Uterus (tissue), 4 donors: ENCODE data around the gene TMEM205. TPM values are rescaled to one million over a fixed set of nuclear protein-coding genes. Genes with fewer than 3 reads are reported as not detected.

Source experiments
- DNase-seq, 2 donors: peaks; one replicate each; pipeline ENCODE4 v3.0.0-alpha.2; 2019 to 2020
- H3K27ac ChIP-seq, 2 donors: fragments of 200-600 bp; sonication (generic); 1 replicate in 1 of 2; 2 replicates in 1 of 2; pipeline ENCODE4 v1.5.1; 2016 to 2018
- H3K27me3 ChIP-seq, 2 donors: fragments of 200-600 bp; sonication (generic); one replicate each; pipeline ENCODE4 v1.5.1; 2018 to 2019; ENCODE audit warnings: control low read depth in 1 of 2
- H3K36me3 ChIP-seq, 2 donors: fragments of 200-600 bp; sonication (generic); one replicate each; pipeline ENCODE4 v1.5.1; 2019; ENCODE audit warnings: control low read depth in 1 of 2
- H3K4me1 ChIP-seq, 2 donors: fragments of 200-600 bp; sonication (generic); one replicate each; pipeline ENCODE4 v1.5.1; 2018 to 2019; ENCODE audit warnings: control low read depth in 1 of 2
- H3K4me3 ChIP-seq, 2 donors: fragments of 200-600 bp; sonication (generic); 1 replicate in 1 of 2; 2 replicates in 1 of 2; pipeline ENCODE4 v1.5.1; 2018 to 2019; ENCODE audit warnings: mild to moderate bottlenecking in 1 of 2
- H3K9me3 ChIP-seq, 2 donors: fragments of 200-600 bp; sonication (generic); one replicate each; pipeline ENCODE4 v1.5.1; 2019; ENCODE audit warnings: control low read depth in 1 of 2
- POLR2A ChIP-seq, 2 donors: fragments of 450-650 bp; IDR thresholded peaks; one replicate each; pipeline ENCODE4 v1.6.1; 2016; ENCODE audit warnings: antibody characterized with exemption in 2 of 2, mild to moderate bottlenecking in 1 of 2, moderate library complexity in 1 of 2
- intact Hi-C: fragments of 100-400 bp; cut with DNase I; formaldehyde crosslinking; loops from one replicate; pipeline ENCODE4 v1.15.1; 2023; ENCODE audit warnings: low total_unique reads
- total RNA-seq, 4 donors: library from RNA; depleted of rRNA in 3 of 4; stranded (reverse); fragments of >200 nt in 3 of 4; gene quantifications; one replicate each; pipeline versions ENCODE4 v1.1.0 to v1.2.4, GENCODE V29; 2014 to 2023
- TF ChIP-seq, protein P1 (sequence below), 4 experiments: fragments of 200-600 bp in 2 of 4; fragments of 450-650 bp in 2 of 4; sonication (generic) in 2 of 4; IDR thresholded peaks; one replicate each; pipeline ENCODE4 v1.5.1; 2016 to 2019; ENCODE audit warnings: antibody characterized with exemption in 4 of 4, mild to moderate bottlenecking in 2 of 4, moderate library complexity in 1 of 4
- donor health status: DM: yes; HTN: yes; CAD: no.

TMEM205 gene
- total RNA-seq, 4 donors from 2014 or later, result 41.2 to 117 (median 77.4) TPM

DNA sequence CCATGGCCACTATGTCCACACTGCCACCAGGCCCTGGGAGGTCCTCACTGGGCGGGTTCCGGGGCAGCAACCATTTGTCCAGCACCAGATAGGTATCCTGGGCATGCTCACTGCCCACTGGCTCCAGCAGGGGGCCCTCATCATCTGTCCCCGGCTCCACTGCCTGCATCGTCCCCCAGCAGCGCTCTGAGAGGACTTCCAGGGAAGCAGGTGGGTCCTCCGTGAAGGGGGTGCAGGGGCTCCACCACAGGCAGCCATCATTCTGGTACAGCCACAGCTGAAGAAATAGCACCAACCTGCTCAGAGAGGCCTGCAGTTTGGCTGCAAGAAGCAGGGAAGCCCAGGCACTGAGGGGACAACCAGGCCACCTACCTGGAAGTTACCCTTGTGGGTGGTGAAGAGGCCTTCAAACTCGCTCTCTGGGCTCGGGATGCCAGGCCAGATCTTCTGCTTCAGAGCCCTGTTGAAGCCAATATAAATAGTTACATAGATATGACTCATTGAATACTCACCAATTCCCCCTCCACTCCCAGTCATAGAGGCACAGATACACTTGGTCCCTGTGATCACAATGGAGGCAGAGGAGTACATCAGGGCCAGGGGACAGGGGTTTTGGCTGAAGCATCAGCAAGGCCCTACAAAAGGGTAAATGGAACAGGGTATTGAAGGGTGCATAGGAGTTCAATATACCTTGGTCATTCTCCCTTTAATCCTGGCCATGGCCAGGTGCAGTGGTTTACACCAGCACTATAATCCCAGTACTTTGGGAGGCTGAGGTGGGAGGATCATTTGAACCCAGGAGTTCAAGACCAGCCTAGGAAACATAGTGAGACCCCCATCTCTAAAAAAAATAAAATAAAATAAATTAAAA is 32.5 kb upstream of the TMEM205 start:
- Histone ChIP-seq H3K9me3 (no peaks in the 10 kb centered on the region), H3K27ac (peak overlapping the region; percentile 63 to 93), H3K27me3 (peaks cover 12 to 18% of the 10 kb centered on the region in 2 donors), H3K4me1 (peaks cover 12 to 23% of the 10 kb centered on the region in 2 donors), H3K4me3 (no peak overlapping the region), H3K36me3 (no peaks in the 10 kb centered on the region)
- TF ChIP-seq, protein P1, sequence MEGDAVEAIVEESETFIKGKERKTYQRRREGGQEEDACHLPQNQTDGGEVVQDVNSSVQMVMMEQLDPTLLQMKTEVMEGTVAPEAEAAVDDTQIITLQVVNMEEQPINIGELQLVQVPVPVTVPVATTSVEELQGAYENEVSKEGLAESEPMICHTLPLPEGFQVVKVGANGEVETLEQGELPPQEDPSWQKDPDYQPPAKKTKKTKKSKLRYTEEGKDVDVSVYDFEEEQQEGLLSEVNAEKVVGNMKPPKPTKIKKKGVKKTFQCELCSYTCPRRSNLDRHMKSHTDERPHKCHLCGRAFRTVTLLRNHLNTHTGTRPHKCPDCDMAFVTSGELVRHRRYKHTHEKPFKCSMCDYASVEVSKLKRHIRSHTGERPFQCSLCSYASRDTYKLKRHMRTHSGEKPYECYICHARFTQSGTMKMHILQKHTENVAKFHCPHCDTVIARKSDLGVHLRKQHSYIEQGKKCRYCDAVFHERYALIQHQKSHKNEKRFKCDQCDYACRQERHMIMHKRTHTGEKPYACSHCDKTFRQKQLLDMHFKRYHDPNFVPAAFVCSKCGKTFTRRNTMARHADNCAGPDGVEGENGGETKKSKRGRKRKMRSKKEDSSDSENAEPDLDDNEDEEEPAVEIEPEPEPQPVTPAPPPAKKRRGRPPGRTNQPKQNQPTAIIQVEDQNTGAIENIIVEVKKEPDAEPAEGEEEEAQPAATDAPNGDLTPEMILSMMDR (IDR thresholded peaks at IDR 0.05), result peak; percentile 21 to 32 (median 31)
- no peak for TF ChIP-seq POLR2A (IDR thresholded peaks at IDR 0.05)
- intact Hi-C loops, result no loop called here
- DNase-seq, result no peak

DNA sequence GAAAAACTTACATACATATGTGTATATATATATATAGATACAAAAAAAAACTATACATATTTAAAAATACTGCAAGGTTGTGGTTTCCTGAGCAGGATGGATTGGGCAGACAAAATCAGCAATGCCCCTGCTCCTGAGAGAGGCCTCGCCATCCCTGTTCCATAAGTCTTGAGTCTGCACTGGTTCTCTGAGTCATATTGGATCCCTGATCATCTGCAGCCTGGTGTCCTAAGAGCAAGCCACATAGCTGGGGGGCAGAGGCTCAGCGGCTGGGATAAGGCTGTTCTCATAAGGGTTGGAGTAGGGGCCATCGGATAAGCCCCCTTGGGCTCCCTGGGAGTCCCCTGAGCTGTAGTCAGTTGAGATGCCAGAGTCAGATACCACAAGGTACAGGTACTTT is 31.7 kb upstream of the TMEM205 start:
- TF ChIP-seq, protein P1 (IDR thresholded peaks at IDR 0.05), result no peak
- no peak for TF ChIP-seq POLR2A (IDR thresholded peaks at IDR 0.05)
- no peak for DNase-seq
- intact Hi-C loops, result no loop called here
- H3K27me3 ChIP-seq, result peaks cover 6 to 10% of the 10 kb centered on the region in 2 donors
- no peaks in the 10 kb centered on the region for H3K36me3 ChIP-seq
- peak overlapping the region; percentile 63 to 93 for H3K27ac ChIP-seq
- peaks cover 12 to 15% of the 10 kb centered on the region in 2 donors for H3K4me1 ChIP-seq
- H3K9me3 ChIP-seq, result no peaks in the 10 kb centered on the region
- no peak overlapping the region for H3K4me3 ChIP-seq

- intact Hi-C loops, result no loop called here
- Histone ChIP-seq H3K36me3 (no peaks in the 10 kb centered on the region), H3K9me3 (no peaks in the 10 kb centered on the region), H3K4me3 (no peak overlapping the region), H3K27ac (peak overlapping the region; percentile 63 to 93), H3K27me3 (peaks cover under 1 to 5% of the 10 kb centered on the region in 2 donors), H3K4me1 (peaks cover 12 to 15% of the 10 kb centered on the region in 2 donors)
- DNase-seq, result peak; percentile 64 to 84
- TF ChIP-seq, protein P1 (IDR thresholded peaks at IDR 0.05), result no peak
- TF ChIP-seq POLR2A (IDR thresholded peaks at IDR 0.05), result no peak
These were observed 31.2 kb upstream of the TMEM205 start for GRCh38 chr19:11377237-11377636.

GRCh38 chr19:11375143-11375948 is 29.3 kb upstream of the TMEM205 start:
- DNase-seq, result peak; percentile 55 to 64
- H3K36me3 ChIP-seq, result no peaks in the 10 kb centered on the region
- peak overlapping the region; percentile 51 to 75 for H3K4me3 ChIP-seq
- no peaks in the 10 kb centered on the region for H3K27me3 ChIP-seq
- intact Hi-C loops, result no loop called here
- H3K9me3 ChIP-seq, result no peaks in the 10 kb centered on the region
- TF ChIP-seq POLR2A (IDR thresholded peaks at IDR 0.05), result peak; percentile 54 to 91
- TF ChIP-seq, protein P1 (IDR thresholded peaks at IDR 0.05), result peak in 1 of 4 experiments; percentile 2
- peaks cover 9 to 12% of the 10 kb centered on the region in 2 donors for H3K4me1 ChIP-seq
- peak overlapping the region; percentile 93 to 94 for H3K27ac ChIP-seq
